GM19025 (cell line): ENCODE measurements around the gene ABLIM2.

Experiments
- ATAC-seq: cut with Tn5 transposase; IDR thresholded peaks from one replicate; pipeline ENCODE4 v1.9.1; 2021; ENCODE audit warnings: mild to moderate bottlenecking, low read depth, moderate library complexity; ENCODE audit not compliant: unreplicated experiment

Gene ABLIM2

DNA sequence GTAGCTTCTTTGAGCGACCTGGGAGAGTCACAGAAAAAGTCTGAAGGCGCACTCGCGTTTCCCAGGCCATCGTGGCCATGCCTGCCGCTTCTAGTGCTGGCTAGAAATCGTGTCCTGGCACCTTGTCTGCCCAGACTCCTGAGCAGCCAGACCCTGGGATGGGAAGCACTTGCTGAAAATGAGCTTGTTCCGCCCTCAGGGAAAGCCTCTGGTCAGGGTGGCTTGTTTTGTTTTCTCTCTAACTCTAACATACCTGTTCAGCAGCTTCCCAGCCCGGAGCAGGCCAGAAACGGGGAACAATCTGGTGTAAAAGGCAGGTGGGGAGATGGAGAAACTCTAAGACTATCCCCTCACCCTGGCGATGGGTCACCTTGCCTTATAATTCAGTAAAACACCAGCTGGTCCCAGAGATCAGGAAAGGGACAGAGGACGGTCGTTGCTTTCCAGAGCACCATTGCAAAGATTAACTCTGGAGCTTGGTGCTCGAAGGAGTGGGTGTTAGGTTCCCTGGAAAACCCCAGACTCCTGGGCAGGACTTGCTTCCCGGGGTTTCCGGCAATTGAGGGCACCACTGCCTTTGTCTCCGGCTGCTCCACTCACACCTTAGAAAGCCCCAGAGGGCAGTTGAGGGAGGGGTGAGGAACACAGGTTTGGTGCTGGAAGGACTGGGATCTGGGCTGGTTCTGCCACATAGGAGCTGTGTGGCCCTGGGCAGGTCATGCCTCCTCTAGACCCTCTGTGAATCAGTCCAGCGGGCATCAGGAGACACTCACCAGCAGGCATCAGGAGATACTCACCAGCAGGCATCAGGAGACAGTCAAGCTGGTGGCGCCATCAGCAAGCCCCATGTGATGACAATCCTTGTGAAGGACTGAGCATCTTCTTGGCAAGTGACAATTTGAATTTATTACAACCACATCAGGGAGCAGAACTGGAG lies 36.0 kb upstream of the ABLIM2 start:
- ATAC-seq, result no peak

GRCh38 chr4:8192748-8193738 lies 34.4 kb upstream of the ABLIM2 start:
- ATAC-seq, result peak; percentile 80

GRCh38 chr4:8191136-8191747 lies 32.6 kb upstream of the ABLIM2 start:
- peak; percentile 46 for ATAC-seq

GRCh38 chr4:8189551-8190466 lies 31.2 kb upstream of the ABLIM2 start:
- ATAC-seq, result no peak

- ATAC-seq, result no peak
Measured at GRCh38 chr4:8188743-8189550, 30.3 kb upstream of the ABLIM2 start.

DNA sequence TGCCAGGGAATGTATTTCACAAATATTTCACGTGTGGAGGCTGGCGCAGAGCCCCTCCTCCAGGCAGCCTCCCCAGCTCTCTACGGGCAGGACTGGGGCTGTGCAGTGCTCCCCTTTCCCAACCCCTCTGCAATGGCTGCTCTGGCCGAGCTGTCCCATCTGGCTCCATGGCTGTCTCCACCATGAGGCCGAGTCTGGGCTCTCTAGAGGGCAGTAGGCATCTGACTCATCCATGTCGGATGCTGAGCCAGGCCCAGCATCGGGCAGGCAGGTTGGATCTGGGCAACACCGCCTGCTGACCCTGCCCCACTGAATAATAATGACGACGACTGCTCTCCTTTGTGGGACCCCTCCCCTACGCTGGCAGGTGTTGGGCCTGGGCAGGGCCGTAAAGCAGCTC lies 29.5 kb upstream of the ABLIM2 start:
- no peak for ATAC-seq

- no peak for ATAC-seq
Measured at GRCh38 chr4:8185930-8186329, 27.3 kb upstream of the ABLIM2 start.

- no peak for ATAC-seq
Measured at GRCh38 chr4:8185295-8185694, 26.7 kb upstream of the ABLIM2 start.

DNA sequence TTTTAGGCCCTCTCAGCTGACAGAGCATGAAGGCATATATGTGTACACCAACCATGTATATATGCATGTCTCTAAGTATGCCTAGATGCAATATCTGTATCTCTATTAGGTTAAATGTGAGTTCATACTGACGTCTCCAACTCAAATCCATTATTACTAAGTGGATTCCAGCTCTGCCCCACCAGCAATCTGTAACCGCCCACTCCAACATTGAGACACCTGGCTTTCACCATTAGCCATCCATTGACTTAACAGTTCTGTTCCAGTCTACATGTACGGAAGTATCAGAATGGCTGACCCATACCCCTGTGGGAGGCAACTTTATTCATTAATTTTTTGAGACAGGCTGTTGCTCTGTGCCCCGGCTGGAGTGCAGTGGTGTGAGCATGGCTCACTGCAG lies 25.4 kb upstream of the ABLIM2 start:
- no peak for ATAC-seq

GRCh38 chr4:8182858-8183725 lies 24.5 kb upstream of the ABLIM2 start:
- no peak for ATAC-seq

- no peak for ATAC-seq
Measured at GRCh38 chr4:8182294-8182693, 23.7 kb upstream of the ABLIM2 start.

- no peak for ATAC-seq
Measured at GRCh38 chr4:8181844-8182243, 23.2 kb upstream of the ABLIM2 start.

DNA sequence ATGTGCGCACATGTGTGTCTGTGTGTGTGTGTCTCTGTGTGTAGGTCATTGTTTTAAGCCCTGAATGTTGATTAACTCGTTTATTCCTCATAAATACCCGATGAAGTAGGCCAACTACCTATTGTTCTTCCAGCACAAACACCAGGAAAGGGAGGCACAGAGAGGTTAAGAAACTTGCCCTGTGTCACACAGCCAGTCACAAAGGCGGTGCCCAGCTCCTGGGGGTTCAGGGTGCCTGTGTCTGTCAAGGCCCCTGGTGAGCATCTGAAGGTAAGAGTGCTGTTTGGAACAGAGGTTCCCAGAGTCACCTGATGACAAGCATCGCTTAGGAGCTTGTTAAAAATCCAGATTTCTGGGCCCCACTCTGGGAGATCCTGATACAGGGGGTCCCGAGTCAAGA lies 22.5 kb upstream of the ABLIM2 start:
- ATAC-seq, result no peak

DNA sequence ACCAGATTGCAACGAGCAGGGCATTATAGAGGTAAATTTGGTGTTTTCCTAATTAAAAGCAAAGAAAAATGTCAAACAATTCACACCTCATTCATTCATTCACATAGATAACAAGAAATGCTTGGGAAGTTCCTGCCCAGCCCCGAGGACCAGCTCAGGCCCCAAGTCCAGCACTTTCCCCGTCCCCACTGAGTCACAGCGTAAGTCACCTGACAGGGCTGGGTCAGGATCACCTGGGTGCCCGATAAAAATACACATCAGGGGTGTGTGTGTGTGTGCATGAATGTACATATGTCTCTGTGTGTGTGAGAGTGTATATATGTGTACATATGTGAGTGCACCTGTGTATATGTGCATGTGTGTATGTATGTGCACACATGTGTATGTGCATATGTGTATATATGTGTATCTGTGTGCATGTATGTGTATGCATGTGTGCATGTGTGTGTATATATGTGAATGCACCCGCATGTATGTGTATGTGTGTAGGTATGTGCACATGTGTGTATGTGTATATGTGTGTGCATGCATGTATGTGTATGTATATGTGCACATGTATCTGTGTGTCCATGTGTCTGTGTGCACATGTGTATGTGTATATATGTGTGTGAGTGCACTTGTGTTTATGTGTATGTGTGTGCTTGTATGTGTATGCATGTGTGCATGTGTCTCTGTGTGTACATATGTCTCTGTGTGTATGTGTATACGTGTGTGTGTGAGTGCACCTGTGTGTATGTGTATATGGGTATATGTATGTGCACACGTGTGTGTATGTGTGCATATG lies 21.9 kb upstream of the ABLIM2 start:
- no peak for ATAC-seq

DNA sequence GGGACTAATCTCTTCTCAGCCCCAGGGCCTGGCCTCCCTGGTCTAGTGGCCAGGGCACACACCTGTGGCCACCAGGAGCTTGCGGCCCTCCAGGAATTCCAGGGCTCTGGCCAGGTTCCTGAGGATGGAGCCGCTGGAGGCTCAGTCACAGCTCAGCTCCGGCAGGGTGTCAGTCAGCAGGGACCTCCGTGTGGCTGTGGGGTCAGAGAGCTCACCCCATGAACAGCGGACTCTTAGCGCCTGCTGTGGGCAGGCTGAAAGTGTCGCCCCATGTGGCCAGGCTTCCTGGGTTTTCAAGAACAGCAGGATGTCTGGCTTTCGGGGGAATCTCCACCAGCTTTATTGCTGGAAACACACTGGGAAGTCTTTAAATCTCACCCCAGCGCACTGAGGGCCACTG lies 21.2 kb upstream of the ABLIM2 start:
- no peak for ATAC-seq

- ATAC-seq, result no peak
Measured at GRCh38 chr4:8179074-8179473, 20.5 kb upstream of the ABLIM2 start.

GRCh38 chr4:8177956-8178355 lies 19.3 kb upstream of the ABLIM2 start:
- ATAC-seq, result no peak
